Measurements from ENCODE around the gene FGD1. TPM values are rescaled to one million over a fixed set of nuclear protein-coding genes. Genes with fewer than 3 reads are reported as not detected.

The FGD1 gene
- total RNA-seq, 1 experiment from 2014 or later = 19.2 TPM

DNA sequence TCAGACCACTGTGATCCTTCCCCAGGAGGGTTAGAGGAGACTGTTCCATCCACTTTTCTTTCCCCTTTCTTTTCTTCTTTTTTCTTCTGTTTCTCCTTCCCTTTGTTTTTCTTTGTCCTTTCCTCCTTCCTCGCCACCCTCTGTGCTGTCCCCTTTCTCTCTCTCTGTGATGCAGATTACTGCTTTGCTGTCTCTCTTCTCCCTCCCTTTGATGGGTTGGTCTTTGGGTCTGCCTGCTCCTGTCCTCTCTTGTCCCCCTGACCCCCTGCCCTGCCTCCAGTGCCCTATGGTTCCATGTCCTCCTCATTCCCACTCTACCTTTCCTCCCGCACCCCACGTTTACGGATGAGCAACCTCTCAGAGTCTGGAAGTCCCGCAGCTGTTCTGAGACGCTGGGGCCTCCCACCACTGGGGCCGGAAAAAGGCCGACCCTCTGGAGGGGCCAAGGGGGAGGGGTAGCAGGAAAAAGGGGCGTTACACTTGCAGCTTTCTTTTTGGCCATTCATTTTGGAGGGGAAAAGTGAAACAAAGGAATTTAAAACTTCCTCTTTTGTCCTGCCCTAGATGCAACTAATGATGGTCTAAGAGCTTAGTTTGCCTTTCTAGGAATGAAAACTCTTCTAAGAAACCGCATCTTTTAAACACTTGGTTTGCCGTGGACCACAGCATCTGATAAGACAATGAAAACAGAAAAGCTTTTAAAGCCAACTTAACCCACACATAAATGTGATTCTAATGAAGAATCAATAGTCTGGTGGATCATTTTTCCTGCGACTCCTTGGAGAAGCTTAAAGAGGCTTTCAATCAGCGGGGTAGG lies 80.3 kb downstream of the FGD1 start:
- H3K79me2 ChIP-seq (ENCODE audit: insufficient read depth, low read length) = no peaks in the 10 kb centered on the region
- no peak overlapping the region for H2AK5ac ChIP-seq (ENCODE audit: insufficient read length, low read length)
- H3K4me1 ChIP-seq (ENCODE audit: insufficient read depth, low read length) = no peaks in the 10 kb centered on the region
- Mint-ChIP-seq H3K4me1 (peaks cover 9 to 10% of the 10 kb centered on the region in 2 experiments), H3K27ac (peak overlapping the region; percentile 15 to 98 (median 22); a peak in 6 of 7 replicates), H3K9me3 (peaks cover 69 to 73% of the 10 kb centered on the region in 2 experiments), H3K27me3 (ENCODE audit: low read depth) (peaks cover 6% of the 10 kb centered on the region; the same call in 1 of the 2 replicates), H3K36me3 (ENCODE audit: insufficient read depth in 1 of 3, low read depth in 3 of 3) (peaks cover 0 to 7% (median 5%) of the 10 kb centered on the region in 3 experiments; a peak in 5 of 7 replicates), H3K4me3 (peak overlapping the region; percentile 26 to 70; a peak in 4 of 5 replicates)
- H3T11ph ChIP-seq (ENCODE audit: low read length) = no peak overlapping the region
- H3K27me3 ChIP-seq (ENCODE audit: insufficient read depth, low read length) = no peaks in the 10 kb centered on the region
- no peak overlapping the region for H4K91ac ChIP-seq (ENCODE audit: insufficient read length, low read depth, low read length)
- no peak overlapping the region for H2BK15ac ChIP-seq (ENCODE audit: low read depth, low read length)
- H4K8ac ChIP-seq (replicated peaks; ENCODE audit: insufficient read length, low read depth, low read length) = no peak overlapping the region
- peaks cover 33% of the 10 kb centered on the region for H3K9me3 ChIP-seq (ENCODE audit: control insufficient read depth, low read depth, low read length)
- WGBS (ENCODE audit: extremely low coverage, insufficient read length, low lambda C conversion rate) = no CpG with 5 or more reads among the region's 13 CpGs
- H2BK12ac ChIP-seq (ENCODE audit: insufficient read length, low read depth, low read length) = no peak overlapping the region
- H3K18ac ChIP-seq (ENCODE audit: insufficient read length, low read depth, low read length) = no peak overlapping the region
- no peaks in the 10 kb centered on the region for H3K23me2 ChIP-seq (ENCODE audit: insufficient read length, low read depth, low read length, poor library complexity, severe bottlenecking)
- no peak overlapping the region for H3K4ac ChIP-seq (ENCODE audit: low read depth, low read length)
- no peak overlapping the region for H3K9ac ChIP-seq (ENCODE audit: extremely low read depth, insufficient read length, low read length)
- H2BK20ac ChIP-seq (ENCODE audit: low read depth, low read length, poor library complexity, severe bottlenecking) = no peak overlapping the region
- peak overlapping the region; percentile 22 for H3K4me2 ChIP-seq (ENCODE audit: insufficient read depth, insufficient read length, low read length)
- TF ChIP-seq, protein P1, sequence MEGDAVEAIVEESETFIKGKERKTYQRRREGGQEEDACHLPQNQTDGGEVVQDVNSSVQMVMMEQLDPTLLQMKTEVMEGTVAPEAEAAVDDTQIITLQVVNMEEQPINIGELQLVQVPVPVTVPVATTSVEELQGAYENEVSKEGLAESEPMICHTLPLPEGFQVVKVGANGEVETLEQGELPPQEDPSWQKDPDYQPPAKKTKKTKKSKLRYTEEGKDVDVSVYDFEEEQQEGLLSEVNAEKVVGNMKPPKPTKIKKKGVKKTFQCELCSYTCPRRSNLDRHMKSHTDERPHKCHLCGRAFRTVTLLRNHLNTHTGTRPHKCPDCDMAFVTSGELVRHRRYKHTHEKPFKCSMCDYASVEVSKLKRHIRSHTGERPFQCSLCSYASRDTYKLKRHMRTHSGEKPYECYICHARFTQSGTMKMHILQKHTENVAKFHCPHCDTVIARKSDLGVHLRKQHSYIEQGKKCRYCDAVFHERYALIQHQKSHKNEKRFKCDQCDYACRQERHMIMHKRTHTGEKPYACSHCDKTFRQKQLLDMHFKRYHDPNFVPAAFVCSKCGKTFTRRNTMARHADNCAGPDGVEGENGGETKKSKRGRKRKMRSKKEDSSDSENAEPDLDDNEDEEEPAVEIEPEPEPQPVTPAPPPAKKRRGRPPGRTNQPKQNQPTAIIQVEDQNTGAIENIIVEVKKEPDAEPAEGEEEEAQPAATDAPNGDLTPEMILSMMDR (conservative IDR thresholded peaks at IDR 0.05) = no peak
- DNase-seq = peak; percentile 49
- H3K23ac ChIP-seq (ENCODE audit: insufficient read length, low read depth, low read length) = no peak overlapping the region
- H3K27ac ChIP-seq (ENCODE audit: insufficient read length, low read depth, low read length) = peak overlapping the region; percentile 29
- no peaks in the 10 kb centered on the region for H3K79me1 ChIP-seq (ENCODE audit: insufficient read depth, low read depth, low read length, poor library complexity, severe bottlenecking)
- no peak overlapping the region for H3K14ac ChIP-seq (ENCODE audit: insufficient read depth, low read length)
- no peak overlapping the region for H4K5ac ChIP-seq (ENCODE audit: insufficient read length, low read depth, low read length)
- H2BK120ac ChIP-seq (ENCODE audit: low read depth, low read length, poor library complexity, severe bottlenecking) = no peak overlapping the region
- no peak overlapping the region for H3K56ac ChIP-seq (ENCODE audit: insufficient read length, low read depth, low read length)
- no peak overlapping the region for H2AFZ ChIP-seq (ENCODE audit: low read length)
- H2BK5ac ChIP-seq (ENCODE audit: insufficient read length, low read length) = no peak overlapping the region
- H4K20me1 ChIP-seq (ENCODE audit: control insufficient read depth, insufficient read depth, insufficient read length) = no peaks in the 10 kb centered on the region
